Activated CD4-positive, alpha-beta T cell treated with anti-CD3 and anti-CD28 coated beads, Interleukin-2, amount 50 U/mL, for 1 hour (primary cell): Measurements from ENCODE around the gene BABAM1.

Experiments used
- DNase-seq: peaks from one replicate; pipeline ENCODE4 v3.0.0-alpha.2; 2020

Gene BABAM1

DNA sequence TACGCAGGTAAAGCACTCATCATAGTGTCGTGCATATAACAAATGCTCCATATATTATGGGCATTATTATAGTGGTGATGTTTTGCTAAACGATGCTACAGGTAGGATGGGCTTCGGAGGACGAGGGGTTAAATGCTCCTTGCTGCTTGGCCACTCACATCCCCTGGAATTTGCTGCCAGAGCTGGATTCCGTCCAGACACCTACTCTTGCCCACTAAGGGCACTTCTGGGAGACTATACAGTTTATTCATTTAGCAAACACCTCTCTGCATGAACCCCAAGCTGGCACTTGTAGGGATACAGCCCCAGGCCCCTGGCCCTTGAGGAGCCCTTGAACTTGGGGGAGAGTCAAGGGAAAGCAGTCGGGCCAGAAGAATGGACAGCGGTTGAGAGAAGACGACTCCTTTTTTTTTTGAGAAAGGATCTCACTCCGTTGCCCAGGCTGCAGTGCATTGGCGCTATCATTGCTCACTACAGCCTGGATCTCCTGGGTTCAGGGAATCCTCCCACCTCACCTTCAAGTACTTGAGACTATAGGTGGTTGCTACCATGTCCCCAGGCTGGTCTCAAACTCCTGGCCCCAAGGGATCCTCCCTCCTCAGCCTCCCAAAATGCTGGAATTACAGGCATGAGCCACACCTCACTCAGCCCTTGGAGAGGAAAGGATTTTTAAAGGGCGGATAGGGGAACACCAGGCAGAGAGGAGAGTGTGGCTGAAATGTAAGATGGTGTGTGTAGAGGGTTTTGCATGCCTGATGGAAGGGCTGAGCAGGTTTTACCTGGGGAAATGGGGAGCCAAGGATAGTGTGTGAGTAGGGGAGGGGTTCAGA is 37.4 kb downstream of the BABAM1 start:
- DNase-seq = no peak

DNA sequence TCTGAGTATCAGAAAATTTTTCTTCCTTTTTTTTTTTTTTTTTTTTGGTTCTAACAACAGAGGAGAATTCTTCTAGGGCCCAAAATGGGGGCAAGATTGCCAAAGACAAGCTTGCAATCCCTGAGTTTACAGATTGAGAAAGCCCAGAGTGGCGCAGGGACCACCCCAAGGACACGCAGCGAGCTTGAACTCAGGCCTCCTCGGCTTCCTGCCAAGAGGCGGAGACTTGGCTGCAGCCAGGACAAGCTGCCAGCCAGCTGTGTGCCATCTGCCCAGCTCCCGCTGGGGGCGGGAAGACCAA is 37.9 kb downstream of the BABAM1 start:
- no peak for DNase-seq

DNA sequence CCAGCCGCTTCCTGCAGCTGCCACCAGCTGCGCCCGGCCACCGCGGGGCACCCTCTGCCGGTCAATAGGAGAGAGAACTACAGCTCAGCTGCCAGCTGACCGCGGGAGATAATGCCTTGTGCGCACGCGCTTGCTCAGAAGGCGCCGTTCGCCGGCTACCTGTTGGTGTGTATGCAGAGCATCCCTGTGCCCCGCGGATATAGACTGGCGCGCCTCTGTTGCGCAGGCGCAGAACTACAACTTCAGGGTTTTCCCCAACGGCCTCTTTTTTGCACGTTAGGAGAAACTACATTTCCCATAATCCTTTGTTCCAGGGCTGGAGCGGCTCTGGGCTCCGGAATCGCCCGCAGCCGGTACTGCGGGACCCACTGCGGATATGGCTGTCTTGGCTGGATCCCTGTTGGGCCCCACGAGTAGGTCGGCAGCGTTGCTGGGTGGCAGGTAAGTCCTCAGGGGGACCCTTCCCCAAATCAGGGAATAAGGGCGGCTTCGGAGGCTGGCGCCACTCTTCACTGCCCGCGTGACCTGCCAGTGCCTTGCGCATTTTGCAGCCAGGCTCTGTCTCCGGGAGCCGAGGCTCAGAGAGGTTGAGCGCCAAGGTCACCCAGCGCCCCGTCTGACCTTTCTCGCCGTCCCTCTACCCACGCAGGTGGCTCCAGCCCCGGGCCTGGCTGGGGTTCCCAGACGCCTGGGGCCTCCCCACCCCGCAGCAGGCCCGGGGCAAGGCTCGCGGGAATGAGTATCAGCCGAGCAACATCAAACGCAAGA is 38.5 kb downstream of the BABAM1 start, which contains the start of gene MRPL34:
Gene MRPL34, plus strand, starts transcription at position 356 of the 768 bp plus-strand sequence. Its CDS starts 21 bp downstream, at position 377.
- DNase-seq = peak; percentile 91

DNA sequence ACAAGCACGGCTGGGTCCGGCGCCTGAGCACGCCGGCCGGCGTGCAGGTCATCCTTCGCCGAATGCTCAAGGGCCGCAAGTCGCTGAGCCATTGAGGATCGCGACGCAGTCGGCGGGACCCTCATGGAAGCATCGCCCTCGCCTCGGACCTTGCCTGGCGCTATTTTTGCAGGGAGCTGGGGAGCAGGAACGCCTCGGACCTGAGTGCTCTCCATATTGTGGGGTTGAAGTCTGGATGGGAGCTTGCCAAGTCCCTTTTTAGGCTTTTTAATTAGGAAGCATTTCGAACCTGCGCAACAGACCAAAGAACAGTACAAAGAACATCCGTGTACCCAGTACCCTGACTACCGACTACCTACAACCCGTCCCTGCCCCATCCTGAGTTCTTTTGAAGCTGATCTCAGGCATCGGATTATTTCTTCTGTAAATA is 39.1 kb downstream of the BABAM1 start:
- DNase-seq = no peak

DNA sequence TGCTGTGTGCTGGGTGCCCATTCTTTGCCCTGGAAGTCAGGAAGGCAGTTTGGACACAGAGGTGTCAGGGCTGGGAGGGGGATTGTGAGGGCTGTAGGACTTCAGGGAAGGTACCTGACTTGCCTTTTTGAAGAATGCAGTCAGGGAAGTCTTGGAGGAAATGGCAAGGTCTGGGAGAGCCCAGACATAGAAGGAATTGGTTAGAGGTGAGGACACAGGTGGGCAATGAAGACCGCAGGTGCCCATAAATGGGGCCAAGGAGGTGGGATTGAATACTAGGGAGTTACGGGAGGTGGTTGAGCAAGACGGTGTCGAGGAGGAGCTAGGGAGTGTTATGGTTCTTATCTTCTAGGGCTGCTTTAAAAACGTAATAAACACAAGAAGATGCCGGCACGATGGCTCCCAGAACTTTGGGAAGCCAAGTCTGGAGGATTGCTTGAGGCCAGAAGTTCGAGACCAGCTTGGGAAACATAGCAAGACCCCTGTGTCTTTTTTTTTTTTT is 40.7 kb downstream of the BABAM1 start:
- DNase-seq = no peak

DNA sequence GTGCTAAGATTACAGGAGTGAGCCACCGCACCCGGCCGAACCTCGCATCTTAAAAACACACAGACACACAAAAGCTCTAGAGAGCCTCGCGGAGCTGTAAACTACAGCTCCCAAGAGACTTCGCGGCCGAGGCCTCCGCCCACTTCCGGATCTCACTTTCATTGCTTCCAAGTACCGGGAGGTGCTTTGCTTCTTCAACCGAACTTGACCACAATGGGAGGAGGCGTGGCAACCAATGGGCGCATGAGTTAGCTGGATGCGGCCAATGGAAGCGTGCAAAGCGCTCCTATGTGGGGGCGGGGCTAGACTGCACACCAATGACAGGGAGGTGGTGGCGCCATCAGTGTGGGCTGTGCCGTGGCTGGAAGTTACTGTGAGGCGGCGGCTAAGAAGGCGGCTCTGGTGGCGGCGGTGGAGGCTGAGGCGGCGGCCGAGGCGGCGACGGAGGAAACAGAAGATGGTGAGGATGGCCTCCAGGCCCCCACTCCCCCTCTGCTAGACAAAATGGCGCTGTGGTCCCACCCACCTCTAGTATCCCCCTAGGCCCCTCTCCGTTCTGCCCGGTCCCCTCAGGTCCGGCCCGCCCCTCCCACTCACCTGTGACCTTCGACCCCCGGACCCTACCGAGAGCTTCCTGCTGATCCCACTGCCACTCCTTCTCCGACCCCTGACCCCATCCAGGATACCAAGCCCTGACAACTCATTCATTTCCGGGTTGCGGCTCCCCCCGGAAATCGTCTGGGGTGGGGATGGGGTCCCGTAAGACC is 42.1 kb downstream of the BABAM1 start, which contains the start of gene DDA1:
Gene DDA1, plus strand, starts transcription at position 366 of the 767 bp plus-strand sequence. Its CDS starts 92 bp downstream, at position 458.
- DNase-seq = peak; percentile 98

DNA sequence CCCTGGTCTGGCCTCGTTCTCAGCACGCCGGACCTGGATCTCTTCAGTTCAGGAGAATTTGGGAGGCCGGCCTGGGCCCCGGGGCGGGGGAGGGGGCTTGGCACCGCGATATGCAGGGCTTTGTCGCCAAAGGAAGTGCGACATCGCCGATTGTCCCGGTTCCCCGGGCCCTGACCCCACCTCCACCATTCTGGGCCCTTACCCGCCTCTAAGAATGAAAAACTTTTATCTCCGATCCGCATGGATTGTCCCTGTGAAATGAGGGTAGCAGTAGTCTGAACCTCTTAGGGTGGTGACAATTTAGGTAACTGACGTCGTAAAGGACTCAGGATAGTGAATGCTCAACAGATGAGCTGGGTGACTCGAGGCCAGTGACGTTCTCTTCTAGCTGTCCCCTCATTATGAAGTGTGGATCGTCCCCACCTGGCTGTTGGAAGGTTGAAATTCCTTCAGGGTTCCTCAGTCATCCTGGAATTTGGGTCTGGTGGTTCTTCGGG is 42.8 kb downstream of the BABAM1 start:
- no peak for DNase-seq

- no peak for DNase-seq
These were observed 44.4 kb downstream of the BABAM1 start for GRCh38 chr19:17311455-17312188.

GRCh38 chr19:17312189-17313113 is 45.2 kb downstream of the BABAM1 start:
- DNase-seq = no peak

- no peak for DNase-seq
These were observed 46.9 kb downstream of the BABAM1 start for GRCh38 chr19:17314007-17314593.

DNA sequence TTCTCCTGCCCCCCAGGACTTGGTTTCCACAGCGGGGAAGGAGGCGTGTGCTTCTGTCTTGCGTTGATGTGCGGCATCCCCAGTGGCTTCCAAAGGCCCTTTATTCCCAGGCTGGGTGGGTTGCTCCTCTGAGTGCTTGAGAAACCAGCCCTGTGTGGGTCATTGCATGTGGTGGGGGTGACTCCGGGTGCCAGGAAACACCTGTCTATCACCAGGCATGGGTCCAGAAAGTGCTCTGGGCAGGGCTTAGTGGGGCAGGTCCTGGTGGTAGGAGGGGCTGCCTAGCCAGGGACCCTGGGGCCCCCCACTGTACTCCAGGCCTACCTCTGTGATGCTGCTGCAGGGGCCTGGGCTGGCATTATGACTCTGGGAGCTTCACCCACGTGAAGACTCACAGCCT is 51.7 kb downstream of the BABAM1 start:
- no peak for DNase-seq

DNA sequence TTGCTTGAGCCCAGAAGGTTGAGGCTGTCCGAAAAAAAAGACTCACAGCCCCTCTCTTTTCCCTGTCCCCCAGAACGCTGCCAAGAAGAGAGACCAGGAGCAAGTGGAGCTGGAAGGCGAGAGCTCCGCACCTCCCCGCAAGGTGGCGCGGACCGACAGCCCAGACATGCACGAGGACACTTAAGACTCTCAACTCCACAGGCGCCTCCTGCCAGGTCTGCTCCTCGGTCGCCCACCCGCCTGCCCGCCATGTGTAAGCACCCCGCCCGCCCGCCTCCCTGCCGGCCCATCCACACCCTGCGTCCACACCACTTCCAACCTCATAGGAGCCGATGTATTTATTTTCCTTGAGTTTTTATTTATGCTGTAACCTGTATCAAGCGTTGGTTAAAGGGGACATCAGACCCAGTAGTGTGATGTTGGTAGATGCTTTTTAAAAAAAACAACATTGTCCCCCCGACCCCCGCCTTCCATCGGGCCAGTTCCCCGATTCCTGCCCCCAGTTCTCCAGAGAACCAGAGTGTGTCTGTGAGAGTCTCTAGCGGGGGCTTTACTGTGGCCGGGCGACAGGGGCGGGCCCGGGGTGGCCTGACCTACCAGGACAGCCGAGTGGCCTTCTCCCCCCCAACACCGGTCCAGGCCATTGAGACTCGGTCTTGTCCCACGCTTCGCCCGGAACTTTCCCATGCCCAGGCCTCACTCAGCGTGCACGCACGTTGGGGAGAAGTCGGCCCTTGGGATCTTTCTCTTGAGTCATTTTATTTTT is 52.4 kb downstream of the BABAM1 start:
- no peak for DNase-seq

- DNase-seq = no peak
These were observed 53.2 kb downstream of the BABAM1 start for GRCh38 chr19:17320435-17320834.

DNA sequence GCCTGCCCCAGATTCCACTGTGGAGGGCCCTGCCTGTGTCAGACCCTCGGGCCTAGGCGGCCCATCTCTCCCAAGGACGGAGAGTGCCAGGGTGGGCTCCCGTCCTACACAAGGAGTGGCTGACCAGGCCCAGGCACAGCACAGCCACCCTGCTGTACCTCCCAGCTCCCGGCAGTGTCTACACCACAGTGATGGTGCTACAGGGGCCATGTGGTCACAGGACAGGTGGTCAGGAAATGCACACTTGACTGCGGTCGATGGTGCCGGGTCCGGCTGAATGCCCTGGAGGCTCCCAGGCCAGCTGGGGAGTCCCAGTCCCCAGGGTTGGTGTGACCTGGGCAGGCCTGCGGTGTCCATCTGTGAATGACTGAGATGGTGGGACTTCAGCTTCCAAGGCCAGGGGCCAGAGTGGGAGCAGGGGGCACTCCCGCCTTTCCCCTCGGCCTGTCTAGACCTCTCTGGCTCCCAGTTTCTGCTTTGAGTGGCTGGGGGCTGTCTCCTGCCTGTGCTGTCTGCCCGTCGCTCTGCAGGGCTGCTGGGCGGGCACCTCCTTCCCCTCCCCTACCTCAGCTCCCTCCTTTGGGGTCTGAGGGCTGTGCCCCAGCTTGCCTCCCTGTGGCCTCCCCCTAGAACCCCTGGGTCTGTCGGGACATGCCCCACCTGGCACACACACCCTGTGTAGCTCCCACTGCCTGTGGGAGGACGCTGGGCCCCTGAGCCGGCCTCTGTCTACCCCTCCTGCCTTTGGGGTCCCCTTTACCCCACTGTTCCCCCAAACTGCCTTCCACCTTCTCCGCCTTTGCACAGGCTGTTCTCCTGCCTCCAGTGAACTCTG is 54.6 kb downstream of the BABAM1 start:
- no peak for DNase-seq

- DNase-seq = no peak
These were observed 55.6 kb downstream of the BABAM1 start for GRCh38 chr19:17322854-17323253.

- no peak for DNase-seq
These were observed 56.2 kb downstream of the BABAM1 start for GRCh38 chr19:17323300-17323963.

DNA sequence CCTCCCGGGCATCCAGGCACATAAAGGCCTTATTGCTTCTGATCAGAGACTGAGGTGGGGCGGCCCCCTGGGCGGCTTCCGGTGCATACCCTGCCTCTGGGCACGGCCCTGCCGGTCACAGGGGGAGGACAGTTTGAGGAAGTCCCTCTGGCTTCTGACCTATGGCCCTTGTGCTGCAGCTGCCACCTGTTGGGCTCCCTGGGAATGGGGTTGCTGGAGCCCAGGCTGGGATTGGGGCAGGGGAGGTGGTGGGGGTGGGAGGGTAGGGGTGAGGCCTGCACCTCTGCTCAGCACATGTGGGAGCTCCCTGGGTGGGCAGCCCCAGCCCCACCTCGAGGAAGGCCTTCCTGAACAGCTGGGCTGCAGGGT is 56.7 kb downstream of the BABAM1 start:
- DNase-seq = no peak

DNA sequence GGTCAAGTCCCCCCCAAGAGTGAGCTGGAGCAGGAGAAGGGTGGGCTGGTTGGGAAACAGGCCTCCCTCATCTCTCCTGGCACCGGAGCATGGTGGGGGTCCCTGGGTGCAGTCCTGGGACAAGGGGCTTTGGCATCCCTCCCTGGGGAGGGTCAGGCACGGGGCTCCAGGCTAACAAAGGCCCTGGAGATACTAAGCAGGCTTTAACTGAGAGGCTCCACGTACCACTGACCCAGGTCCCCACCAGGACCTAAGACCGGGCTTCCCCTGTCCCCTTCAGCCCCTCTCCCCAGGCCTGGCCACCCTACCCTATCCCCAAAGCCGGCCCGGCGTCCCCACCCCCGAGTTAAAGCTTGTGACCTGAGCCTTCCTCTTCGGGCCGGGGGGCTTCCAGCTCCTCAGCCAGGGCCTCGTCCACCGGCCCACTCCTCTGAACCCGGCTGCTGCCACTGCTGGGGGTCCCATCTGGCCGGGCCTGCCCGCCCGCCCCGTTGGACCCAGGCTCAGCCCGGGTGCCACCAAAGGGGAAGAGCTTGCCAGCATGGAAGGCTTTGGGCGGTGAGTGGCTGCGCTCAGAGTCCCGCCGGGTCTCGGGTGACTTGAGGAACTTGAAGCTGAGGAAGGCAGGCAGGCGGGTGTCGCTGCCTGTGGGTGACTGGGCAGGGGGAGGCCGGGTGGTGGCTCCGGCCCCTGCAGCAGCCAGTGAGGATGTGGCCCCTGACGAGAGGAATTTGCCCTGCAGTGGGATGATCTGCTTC is 57.3 kb downstream of the BABAM1 start:
- DNase-seq = no peak
